NCI-H1436 (cell line): Measurements from ENCODE around the gene WDR53.
"Not testable (repeated sequence)": the region's sequence is repeated elsewhere in the genome, so short reads cannot be mapped to it uniquely, and the experiment has no call there.

Experiments used
- DNase-seq: peaks from one replicate; lab custom pipeline; 2025; lab: John Stamatoyannopoulos, UW

Gene WDR53

GRCh38 chr3:196517162-196517800 is 51.1 kb downstream of the WDR53 start:
- no peak for DNase-seq

- no peak for DNase-seq
Measured at GRCh38 chr3:196514913-196515621, 53.3 kb downstream of the WDR53 start, which contains the start of gene SMCO1. SMCO1 (minus strand) TSS chr3:196515346; CDS start chr3:196515209, 137 bp downstream.

GRCh38 chr3:196514350-196514716 is 54.0 kb downstream of the WDR53 start:
- no peak for DNase-seq

GRCh38 chr3:196513697-196514349 is 54.5 kb downstream of the WDR53 start:
- no peak for DNase-seq

- not testable (repeated sequence) for DNase-seq
Measured at GRCh38 chr3:196511646-196512425, 56.5 kb downstream of the WDR53 start.

GRCh38 chr3:196511108-196511507 is 57.2 kb downstream of the WDR53 start:
- not testable (repeated sequence) for DNase-seq

GRCh38 chr3:196506687-196507086 is 61.7 kb downstream of the WDR53 start:
- no peak for DNase-seq

- no peak for DNase-seq
Measured at GRCh38 chr3:196504556-196504955, 63.8 kb downstream of the WDR53 start.
